Endothelial cell (in vitro differentiated cells): ENCODE data around the gene KDM2A. TPM values are rescaled to one million over a fixed set of nuclear protein-coding genes. Genes with fewer than 3 reads are reported as not detected.
"Not testable (repeated sequence)": the region's sequence is repeated elsewhere in the genome, so short reads cannot be mapped to it uniquely, and the experiment has no call there.

Experiments used
- DNase-seq: peaks from one replicate; pipeline ENCODE4 v3.0.0; 2021; ENCODE audit warnings: low spot score
- H3K27ac Mint-ChIP-seq: one replicate; pipeline ENCODE4 v1.8.0; 2021; ENCODE audit warnings: mixed read lengths, inconsistent platforms; ENCODE audit not compliant: unreplicated experiment
- H3K27me3 Mint-ChIP-seq: one replicate; pipeline ENCODE4 v1.8.0; 2021; ENCODE audit warnings: mild to moderate bottlenecking, moderate library complexity, mixed read lengths, inconsistent platforms; ENCODE audit not compliant: unreplicated experiment
- H3K36me3 Mint-ChIP-seq: one replicate; pipeline ENCODE4 v1.8.0; 2021; ENCODE audit warnings: mild to moderate bottlenecking, low read depth, mixed read lengths, inconsistent platforms; ENCODE audit not compliant: unreplicated experiment
- H3K4me1 Mint-ChIP-seq: one replicate; pipeline ENCODE4 v1.8.0; 2021; ENCODE audit warnings: mild to moderate bottlenecking, mixed read lengths, inconsistent platforms; ENCODE audit not compliant: unreplicated experiment
- H3K4me3 Mint-ChIP-seq: one replicate; pipeline ENCODE4 v1.8.0; 2021; ENCODE audit warnings: mild to moderate bottlenecking, mixed read lengths, inconsistent platforms; ENCODE audit not compliant: unreplicated experiment
- H3K9me3 Mint-ChIP-seq: one replicate; pipeline ENCODE4 v1.8.0; 2021; ENCODE audit warnings: mixed read lengths, inconsistent platforms; ENCODE audit not compliant: unreplicated experiment
- total RNA-seq: library from RNA; stranded (reverse); fragmentation: NEBNext Ultra II Directional; extraction: Animal tissue kit (Norgen Biotek cat#: 25700); gene quantifications from one replicate; pipeline ENCODE4 v1.2.1, GENCODE V29; 2021; ENCODE audit not compliant: unreplicated experiment
- TF ChIP-seq, protein P1 (sequence below): fragments of 200-600 bp; sonication (generic); IDR thresholded peaks from one replicate; pipeline ENCODE4 v1.5.0; 2021; ENCODE audit warnings: antibody characterized with exemption; ENCODE audit not compliant: unreplicated experiment

The KDM2A gene
- total RNA-seq, 1 donor from 2014 or later, result 76.9 TPM

DNA sequence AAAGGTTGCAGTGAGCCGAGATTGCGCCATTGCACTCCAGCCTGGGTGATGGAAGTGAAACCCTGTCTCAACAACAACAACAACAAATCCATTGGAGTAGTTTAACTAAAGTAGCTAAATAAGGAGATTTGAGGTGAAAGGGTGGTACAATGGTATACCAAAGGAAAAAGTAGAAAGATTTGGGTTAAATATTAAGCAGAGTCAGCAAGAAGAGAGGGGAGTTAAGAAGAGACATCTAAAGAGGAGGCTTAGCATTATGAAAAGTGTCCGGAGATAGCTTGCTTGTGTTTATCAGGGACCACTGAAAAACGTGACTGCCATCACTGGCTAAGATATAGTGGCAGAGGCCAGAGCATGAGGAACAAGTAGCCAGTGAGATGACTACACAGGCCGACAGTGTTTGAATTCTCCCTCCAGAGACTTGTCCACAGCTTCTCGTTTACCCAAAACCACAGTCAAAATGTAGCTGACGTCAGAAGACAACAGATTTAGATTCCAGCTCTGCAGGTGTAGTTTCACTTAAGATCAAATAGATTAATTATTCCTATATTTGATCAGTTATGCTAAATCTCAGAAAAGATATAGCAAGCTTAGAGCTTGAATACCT is 114.6 kb downstream of the KDM2A start:
- Mint-ChIP-seq H3K4me1 (peaks cover 1% of the 10 kb centered on the region), H3K27me3 (peaks cover 2% of the 10 kb centered on the region), H3K4me3 (no peak overlapping the region), H3K27ac (no peak overlapping the region), H3K36me3 (peaks cover 8% of the 10 kb centered on the region), H3K9me3 (no peaks in the 10 kb centered on the region)
- TF ChIP-seq, protein P1, sequence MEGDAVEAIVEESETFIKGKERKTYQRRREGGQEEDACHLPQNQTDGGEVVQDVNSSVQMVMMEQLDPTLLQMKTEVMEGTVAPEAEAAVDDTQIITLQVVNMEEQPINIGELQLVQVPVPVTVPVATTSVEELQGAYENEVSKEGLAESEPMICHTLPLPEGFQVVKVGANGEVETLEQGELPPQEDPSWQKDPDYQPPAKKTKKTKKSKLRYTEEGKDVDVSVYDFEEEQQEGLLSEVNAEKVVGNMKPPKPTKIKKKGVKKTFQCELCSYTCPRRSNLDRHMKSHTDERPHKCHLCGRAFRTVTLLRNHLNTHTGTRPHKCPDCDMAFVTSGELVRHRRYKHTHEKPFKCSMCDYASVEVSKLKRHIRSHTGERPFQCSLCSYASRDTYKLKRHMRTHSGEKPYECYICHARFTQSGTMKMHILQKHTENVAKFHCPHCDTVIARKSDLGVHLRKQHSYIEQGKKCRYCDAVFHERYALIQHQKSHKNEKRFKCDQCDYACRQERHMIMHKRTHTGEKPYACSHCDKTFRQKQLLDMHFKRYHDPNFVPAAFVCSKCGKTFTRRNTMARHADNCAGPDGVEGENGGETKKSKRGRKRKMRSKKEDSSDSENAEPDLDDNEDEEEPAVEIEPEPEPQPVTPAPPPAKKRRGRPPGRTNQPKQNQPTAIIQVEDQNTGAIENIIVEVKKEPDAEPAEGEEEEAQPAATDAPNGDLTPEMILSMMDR, result no peak
- DNase-seq, result no peak

DNA sequence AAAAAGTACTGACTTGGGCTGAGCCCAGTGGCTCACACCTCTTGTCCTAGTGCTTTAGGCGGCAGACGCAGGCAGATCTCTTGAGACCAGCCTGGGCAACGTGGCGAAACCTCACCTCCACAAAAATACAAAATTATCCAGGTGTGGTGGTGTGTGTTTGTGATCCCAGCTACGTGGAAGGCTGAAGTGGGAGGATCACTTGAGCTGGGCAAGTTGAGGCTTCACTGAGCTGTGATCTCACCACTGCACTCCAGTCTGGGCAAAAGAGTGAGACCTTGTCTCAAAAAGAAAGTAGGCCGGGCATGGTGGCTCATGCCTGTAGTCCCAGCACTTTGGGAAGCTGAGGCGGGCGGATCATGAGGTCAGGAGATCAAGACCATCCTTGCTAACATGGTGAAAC is 115.5 kb downstream of the KDM2A start:
- not testable (repeated sequence) for H3K27ac Mint-ChIP-seq, H3K9me3 Mint-ChIP-seq, DNase-seq, H3K4me3 Mint-ChIP-seq, H3K4me1 Mint-ChIP-seq, H3K27me3 Mint-ChIP-seq
- peaks cover 12% of the 10 kb centered on the region for H3K36me3 Mint-ChIP-seq

DNA sequence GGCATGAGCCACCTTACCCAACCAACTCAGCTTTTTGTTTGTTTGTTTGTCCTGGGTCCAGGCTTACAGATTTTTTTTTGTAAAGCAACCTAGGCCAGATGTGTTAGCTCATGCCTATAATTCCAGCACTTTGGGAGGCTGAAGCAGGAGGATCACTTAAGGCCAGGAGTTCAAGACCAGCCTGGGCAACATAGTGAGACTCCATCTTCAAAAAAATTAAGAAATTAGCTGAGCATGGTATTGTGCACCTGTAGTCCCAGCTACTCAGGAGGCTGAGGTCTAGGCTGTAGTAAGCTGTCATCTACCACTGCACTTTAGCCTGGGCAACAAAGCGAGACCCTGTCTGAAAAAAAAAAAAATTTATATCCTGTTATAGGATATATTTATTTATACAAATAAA is 118.5 kb downstream of the KDM2A start:
- Mint-ChIP-seq H3K27me3 (peaks cover 18% of the 10 kb centered on the region), H3K9me3 (no peaks in the 10 kb centered on the region), H3K36me3 (peaks cover 20% of the 10 kb centered on the region), H3K27ac (no peak overlapping the region), H3K4me3 (no peak overlapping the region), H3K4me1 (peaks cover 32% of the 10 kb centered on the region)
- DNase-seq, result no peak
- TF ChIP-seq, protein P1, result no peak

DNA sequence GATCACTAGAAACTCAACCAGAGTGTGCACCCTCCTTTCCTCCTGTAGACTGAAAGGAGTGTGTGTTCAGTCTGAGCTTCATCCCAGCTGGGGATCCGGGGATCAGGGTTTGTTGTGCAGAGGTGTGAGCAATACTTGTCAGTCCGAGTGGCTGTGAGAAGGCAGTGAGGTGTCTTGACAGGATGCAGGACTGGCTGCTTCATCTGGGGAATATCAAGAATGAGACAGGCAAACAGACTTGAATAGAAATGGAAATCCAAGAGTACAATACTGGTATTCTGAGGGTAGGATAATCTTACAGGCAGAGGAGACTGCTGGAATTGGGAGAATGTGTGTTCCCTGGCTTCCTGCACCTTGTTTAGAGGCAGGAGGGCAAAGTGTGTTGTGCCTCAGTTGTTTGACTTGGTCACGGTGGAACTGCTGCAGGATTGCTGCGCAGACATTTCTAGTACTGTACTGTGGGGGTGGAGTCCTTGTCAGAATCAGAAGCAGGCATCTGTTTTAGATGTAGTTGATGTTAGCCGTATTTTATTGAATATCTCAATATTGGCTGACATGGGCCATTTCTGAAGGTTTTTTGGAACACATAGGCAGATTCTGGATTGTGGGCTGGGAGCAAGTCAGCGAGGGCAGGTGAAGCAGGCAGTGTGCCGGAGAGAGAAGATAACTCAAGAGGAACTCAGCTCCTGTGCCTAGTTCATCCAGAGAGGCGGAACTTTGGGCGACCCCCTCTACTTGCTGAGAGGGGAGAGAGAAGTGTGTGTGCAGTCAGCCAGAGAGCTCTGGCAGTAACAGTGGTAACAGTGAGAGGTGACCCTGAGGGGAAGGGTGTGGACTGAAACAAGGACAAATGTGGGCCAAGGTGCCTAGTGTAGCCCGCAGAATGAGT is 120.1 kb downstream of the KDM2A start:
- DNase-seq, result no peak

DNA sequence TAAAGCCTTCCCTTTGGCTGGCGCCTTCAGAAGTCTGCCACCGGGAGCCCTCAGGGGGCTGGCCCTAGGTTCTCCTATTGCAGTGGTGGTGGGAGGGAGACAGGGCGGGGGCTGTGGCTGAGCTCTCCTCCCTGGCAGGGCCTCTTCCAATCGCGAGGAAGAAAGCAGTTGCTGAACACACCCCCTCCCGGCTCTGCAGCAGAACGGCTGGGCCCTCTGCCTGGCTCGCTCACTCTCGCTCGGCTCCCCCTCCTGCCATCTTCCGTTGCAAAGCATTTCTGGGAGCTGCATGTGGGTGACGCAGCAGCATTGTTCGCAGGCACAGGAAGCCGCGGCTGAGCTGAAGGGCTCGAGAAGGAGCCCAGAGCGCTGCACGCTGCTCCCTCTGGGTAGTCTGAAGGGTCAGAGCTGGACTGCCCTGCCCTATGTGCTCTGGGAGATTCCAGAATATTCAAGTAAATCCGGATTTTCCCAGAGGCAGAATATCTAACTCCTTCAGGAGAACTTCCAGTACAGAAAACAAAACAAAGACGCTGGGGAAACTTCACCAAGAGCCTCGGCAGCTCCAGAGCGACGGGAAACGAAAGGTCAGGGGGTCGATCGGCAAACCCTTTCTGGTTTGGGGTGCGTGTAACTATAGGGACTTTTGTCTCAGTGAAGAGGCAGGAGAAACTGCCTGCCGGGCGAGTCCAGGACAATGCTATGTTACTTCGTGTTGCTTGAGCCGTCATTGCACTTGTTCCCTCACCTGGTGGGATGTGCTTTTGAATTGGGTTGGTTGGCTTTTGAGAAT is 120.9 kb downstream of the KDM2A start:
- peak; percentile 93 for DNase-seq
- Mint-ChIP-seq H3K4me3 (peak overlapping the region; percentile 99), H3K4me1 (peaks cover 39% of the 10 kb centered on the region), H3K9me3 (no peaks in the 10 kb centered on the region), H3K27ac (peak overlapping the region; percentile 100), H3K27me3 (peaks cover 18% of the 10 kb centered on the region), H3K36me3 (peaks cover 24% of the 10 kb centered on the region)
- TF ChIP-seq, protein P1, result no peak

More for the DNA sequence above, 120.1 kb downstream of the KDM2A start:
- Mint-ChIP-seq H3K27me3 (peaks cover 18% of the 10 kb centered on the region), H3K4me1 (peaks cover 39% of the 10 kb centered on the region), H3K27ac (peak overlapping the region; percentile 94), H3K36me3 (peaks cover 23% of the 10 kb centered on the region), H3K4me3 (peak overlapping the region; percentile 84), H3K9me3 (no peaks in the 10 kb centered on the region)
- TF ChIP-seq, protein P1, result no peak
